NCI-H1048 (cell line): Measurements from ENCODE around the gene NEK10.
"Not testable (repeated sequence)": the region's sequence is repeated elsewhere in the genome, so short reads cannot be mapped to it uniquely, and the experiment has no call there.

Experiments
- DNase-seq: peaks from one replicate; lab custom pipeline; 2025; lab: John Stamatoyannopoulos, UW

The NEK10 gene

GRCh38 chr3:27354161-27354560 is 15.0 kb downstream of the NEK10 start:
- no peak for DNase-seq

- no peak for DNase-seq
These were observed 16.0 kb downstream of the NEK10 start for GRCh38 chr3:27353221-27353620.

GRCh38 chr3:27352047-27352446 is 17.1 kb downstream of the NEK10 start:
- no peak for DNase-seq

- no peak for DNase-seq
These were observed 19.4 kb downstream of the NEK10 start for GRCh38 chr3:27349832-27350231.

GRCh38 chr3:27345959-27346865 is 23.0 kb downstream of the NEK10 start:
- DNase-seq = no peak

GRCh38 chr3:27345493-27345892 is 23.7 kb downstream of the NEK10 start:
- no peak for DNase-seq

- DNase-seq = no peak
These were observed 24.1 kb downstream of the NEK10 start for GRCh38 chr3:27345045-27345444.

GRCh38 chr3:27344192-27344591 is 25.0 kb downstream of the NEK10 start:
- DNase-seq = no peak

- DNase-seq = no peak
These were observed 26.9 kb downstream of the NEK10 start for GRCh38 chr3:27342267-27342666.

- DNase-seq = no peak
These were observed 28.6 kb downstream of the NEK10 start for GRCh38 chr3:27340534-27340933.

- no peak for DNase-seq
These were observed 33.6 kb downstream of the NEK10 start for GRCh38 chr3:27335571-27335970.

GRCh38 chr3:27333843-27334242 is 35.3 kb downstream of the NEK10 start:
- no peak for DNase-seq

GRCh38 chr3:27328982-27329762 is 40.0 kb downstream of the NEK10 start:
- not testable (repeated sequence) for DNase-seq

GRCh38 chr3:27326629-27327545 is 42.3 kb downstream of the NEK10 start:
- no peak for DNase-seq

GRCh38 chr3:27326202-27326601 is 43.0 kb downstream of the NEK10 start:
- DNase-seq = no peak

GRCh38 chr3:27325419-27325818 is 43.8 kb downstream of the NEK10 start:
- DNase-seq = no peak

- no peak for DNase-seq
These were observed 44.5 kb downstream of the NEK10 start for GRCh38 chr3:27324686-27325085.

GRCh38 chr3:27323087-27323570 is 46.1 kb downstream of the NEK10 start:
- DNase-seq = no peak

- DNase-seq = no peak
These were observed 46.5 kb downstream of the NEK10 start for GRCh38 chr3:27322634-27323033.

GRCh38 chr3:27319847-27320526 is 49.2 kb downstream of the NEK10 start:
- DNase-seq = no peak

GRCh38 chr3:27319304-27319703 is 49.9 kb downstream of the NEK10 start:
- DNase-seq = no peak
